ENCODE measurements around the gene PIK3R3.

The PIK3R3 gene

DNA sequence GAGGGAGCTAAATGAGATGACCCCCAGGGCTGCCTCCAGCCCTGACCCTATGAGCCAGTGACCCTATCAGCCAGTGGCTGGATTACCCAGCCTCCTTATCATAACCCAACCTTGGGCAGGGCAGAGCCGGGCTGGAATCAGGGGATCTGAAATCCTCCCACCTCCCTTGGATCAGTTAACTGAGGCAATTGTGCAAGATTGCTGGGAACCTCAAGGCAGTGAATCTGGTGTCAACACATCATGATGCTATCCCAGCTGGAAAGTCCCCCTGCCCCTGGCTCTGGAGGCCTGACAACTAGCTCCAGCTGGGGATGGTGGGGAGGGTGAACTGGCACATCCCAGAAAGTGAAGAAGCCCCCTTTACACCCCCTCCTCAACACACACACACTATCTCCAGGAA is 36.0 kb upstream of the PIK3R3 start:
- H4K20me1 ChIP-seq (ENCODE audit: insufficient read depth, low read length, poor library complexity, severe bottlenecking), result no peaks in the 10 kb centered on the region
- no peak overlapping the region for H2AFZ ChIP-seq (ENCODE audit: low read length)
- H3F3A ChIP-seq (ENCODE audit: low read depth), result no peaks in the 10 kb centered on the region
- H3K4me1 ChIP-seq (ENCODE audit: insufficient read depth, low read length, poor library complexity, severe bottlenecking), result no peaks in the 10 kb centered on the region
- no peaks in the 10 kb centered on the region for H3K9me3 ChIP-seq (ENCODE audit: insufficient read depth, low read depth, low read length)
- no peaks in the 10 kb centered on the region for H3K27me3 ChIP-seq (ENCODE audit: insufficient read depth, low read length, poor library complexity, severe bottlenecking)
- no peaks in the 10 kb centered on the region for H3K9me2 ChIP-seq (replicated peaks; ENCODE audit: low read depth, low read length)
- no peak overlapping the region for H3K9ac ChIP-seq (ENCODE audit: low read depth, low read length, poor library complexity, severe bottlenecking)
- no peak overlapping the region for H3K4me3 ChIP-seq (ENCODE audit: low read length, poor library complexity, severe bottlenecking)
- no peak for TF ChIP-seq EZH2phosphoT487 (IDR thresholded peaks at IDR 0.05; ENCODE audit: borderline replicate concordance)
- TF ChIP-seq, protein P1, sequence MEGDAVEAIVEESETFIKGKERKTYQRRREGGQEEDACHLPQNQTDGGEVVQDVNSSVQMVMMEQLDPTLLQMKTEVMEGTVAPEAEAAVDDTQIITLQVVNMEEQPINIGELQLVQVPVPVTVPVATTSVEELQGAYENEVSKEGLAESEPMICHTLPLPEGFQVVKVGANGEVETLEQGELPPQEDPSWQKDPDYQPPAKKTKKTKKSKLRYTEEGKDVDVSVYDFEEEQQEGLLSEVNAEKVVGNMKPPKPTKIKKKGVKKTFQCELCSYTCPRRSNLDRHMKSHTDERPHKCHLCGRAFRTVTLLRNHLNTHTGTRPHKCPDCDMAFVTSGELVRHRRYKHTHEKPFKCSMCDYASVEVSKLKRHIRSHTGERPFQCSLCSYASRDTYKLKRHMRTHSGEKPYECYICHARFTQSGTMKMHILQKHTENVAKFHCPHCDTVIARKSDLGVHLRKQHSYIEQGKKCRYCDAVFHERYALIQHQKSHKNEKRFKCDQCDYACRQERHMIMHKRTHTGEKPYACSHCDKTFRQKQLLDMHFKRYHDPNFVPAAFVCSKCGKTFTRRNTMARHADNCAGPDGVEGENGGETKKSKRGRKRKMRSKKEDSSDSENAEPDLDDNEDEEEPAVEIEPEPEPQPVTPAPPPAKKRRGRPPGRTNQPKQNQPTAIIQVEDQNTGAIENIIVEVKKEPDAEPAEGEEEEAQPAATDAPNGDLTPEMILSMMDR (conservative IDR thresholded peaks at IDR 0.05; ENCODE audit: low read length), result no peak
- no peaks in the 10 kb centered on the region for H3K79me2 ChIP-seq (ENCODE audit: insufficient read depth, low read length)
- no peak overlapping the region for H3K4me2 ChIP-seq (ENCODE audit: low read depth, low read length, poor library complexity, severe bottlenecking)
- H3K36me3 ChIP-seq (ENCODE audit: insufficient read depth, low read length), result no peaks in the 10 kb centered on the region

DNA sequence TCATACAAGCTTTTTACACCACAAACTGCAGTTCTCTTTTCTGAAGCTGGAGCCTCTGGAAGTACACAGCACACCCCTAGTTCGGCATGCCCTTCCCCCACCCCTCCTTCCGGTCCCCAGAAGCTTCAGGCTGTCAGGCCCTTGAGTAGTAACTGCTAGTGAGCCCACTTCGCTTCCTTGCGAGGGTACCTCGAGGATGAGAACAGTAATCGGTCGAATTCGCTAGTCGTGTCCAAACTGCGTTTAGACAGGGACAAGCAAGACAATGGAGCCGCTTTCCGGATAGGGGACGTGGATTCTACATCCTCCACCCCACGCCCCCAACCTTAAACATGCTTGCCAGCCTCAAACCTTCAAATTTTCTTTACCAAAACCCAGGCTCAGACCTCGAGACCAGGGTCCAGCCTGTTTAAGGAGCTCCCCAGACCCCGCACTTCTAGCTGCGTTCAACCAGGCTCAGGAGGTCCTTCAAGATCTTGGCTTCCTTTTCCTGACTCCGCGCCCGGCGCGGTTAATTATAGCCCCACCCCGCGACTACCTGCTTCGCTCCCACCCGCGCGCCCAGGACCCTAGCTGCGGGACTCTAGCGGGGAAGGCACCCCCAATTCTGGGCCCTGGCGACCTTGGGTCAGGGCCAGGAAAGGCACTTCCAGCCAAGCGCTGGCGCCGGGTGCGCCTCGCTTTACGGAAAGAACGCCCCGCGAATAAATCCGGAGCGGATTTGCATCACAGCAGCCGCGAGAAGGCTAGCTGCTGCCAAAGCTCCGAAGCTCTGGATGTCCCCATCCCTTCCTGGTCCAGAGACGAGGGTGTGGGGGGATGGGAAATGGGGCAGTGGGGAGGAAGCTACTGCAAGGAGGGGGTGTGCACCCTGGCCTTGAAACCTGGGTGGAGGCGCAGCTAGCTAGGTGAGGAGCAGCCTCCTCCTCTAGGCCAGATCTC is 34.4 kb upstream of the PIK3R3 start:
- Histone ChIP-seq H3K4me2 (ENCODE audit: low read depth, low read length, poor library complexity, severe bottlenecking) (no peak overlapping the region), H3K27me3 (ENCODE audit: insufficient read depth, low read length, poor library complexity, severe bottlenecking) (no peaks in the 10 kb centered on the region), H3K4me3 (ENCODE audit: low read length, poor library complexity, severe bottlenecking) (no peak overlapping the region)

DNA sequence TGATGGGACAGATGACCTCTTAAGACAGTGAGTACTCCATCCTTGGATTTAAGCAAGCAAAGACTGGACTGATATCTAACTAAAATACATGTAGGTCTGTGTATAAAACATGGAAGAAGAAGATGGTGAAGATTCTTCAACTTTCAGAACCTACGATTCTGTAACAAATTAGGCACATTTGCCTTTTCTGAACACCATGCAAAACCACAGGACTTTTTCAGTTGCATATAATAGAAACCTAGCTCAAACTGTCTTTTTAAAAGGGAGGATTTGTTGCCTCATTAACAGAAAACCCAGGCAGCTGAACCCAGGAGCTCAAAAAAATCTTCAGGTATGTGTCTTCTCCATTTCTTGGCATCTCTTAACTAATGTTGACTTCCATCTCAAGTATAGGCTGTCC is 27.8 kb upstream of the PIK3R3 start:
- H3F3A ChIP-seq (ENCODE audit: low read depth), result no peaks in the 10 kb centered on the region
- no peak overlapping the region for H2AFZ ChIP-seq (ENCODE audit: low read length)
- TF ChIP-seq, protein P1 (conservative IDR thresholded peaks at IDR 0.05; ENCODE audit: low read length), result no peak
- TF ChIP-seq EZH2phosphoT487 (IDR thresholded peaks at IDR 0.05; ENCODE audit: borderline replicate concordance), result no peak
- no peaks in the 10 kb centered on the region for H3K9me2 ChIP-seq (replicated peaks; ENCODE audit: low read depth, low read length)
- no peaks in the 10 kb centered on the region for H3K9me3 ChIP-seq (ENCODE audit: insufficient read depth, low read depth, low read length)
- H3K79me2 ChIP-seq (ENCODE audit: insufficient read depth, low read length), result no peaks in the 10 kb centered on the region
- no peak overlapping the region for H3K4me2 ChIP-seq (ENCODE audit: low read depth, low read length, poor library complexity, severe bottlenecking)
- no peak overlapping the region for H3K9ac ChIP-seq (ENCODE audit: low read depth, low read length, poor library complexity, severe bottlenecking)
- no peaks in the 10 kb centered on the region for H3K36me3 ChIP-seq (ENCODE audit: insufficient read depth, low read length)
- H4K20me1 ChIP-seq (ENCODE audit: insufficient read depth, low read length, poor library complexity, severe bottlenecking), result no peaks in the 10 kb centered on the region
- H3K27me3 ChIP-seq (ENCODE audit: insufficient read depth, low read length, poor library complexity, severe bottlenecking), result no peaks in the 10 kb centered on the region
- H3K4me1 ChIP-seq (ENCODE audit: insufficient read depth, low read length, poor library complexity, severe bottlenecking), result no peaks in the 10 kb centered on the region
- H3K4me3 ChIP-seq (ENCODE audit: low read length, poor library complexity, severe bottlenecking), result no peak overlapping the region

More for the DNA sequence above, 34.4 kb upstream of the PIK3R3 start:
- no peaks in the 10 kb centered on the region for H3K9me2 ChIP-seq (replicated peaks; ENCODE audit: low read depth, low read length)
- H3K9me3 ChIP-seq (ENCODE audit: insufficient read depth, low read depth, low read length), result no peaks in the 10 kb centered on the region
- TF ChIP-seq, protein P1 (conservative IDR thresholded peaks at IDR 0.05; ENCODE audit: low read length), result no peak
- TF ChIP-seq EZH2phosphoT487 (IDR thresholded peaks at IDR 0.05; ENCODE audit: borderline replicate concordance), result no peak
- no peaks in the 10 kb centered on the region for H3K79me2 ChIP-seq (ENCODE audit: insufficient read depth, low read length)
- no peaks in the 10 kb centered on the region for H3F3A ChIP-seq (ENCODE audit: low read depth)
- no peaks in the 10 kb centered on the region for H3K36me3 ChIP-seq (ENCODE audit: insufficient read depth, low read length)
- H2AFZ ChIP-seq (ENCODE audit: low read length), result no peak overlapping the region
- H3K9ac ChIP-seq (ENCODE audit: low read depth, low read length, poor library complexity, severe bottlenecking), result no peak overlapping the region
- H4K20me1 ChIP-seq (ENCODE audit: insufficient read depth, low read length, poor library complexity, severe bottlenecking), result no peaks in the 10 kb centered on the region
- H3K4me1 ChIP-seq (ENCODE audit: insufficient read depth, low read length, poor library complexity, severe bottlenecking), result no peaks in the 10 kb centered on the region

All from Loucy (cell line).